K562 (cell line): Measurements from ENCODE around the gene PSMD13. TPM values are rescaled to one million over a fixed set of nuclear protein-coding genes. Genes with fewer than 3 reads are reported as not detected.

ENCODE experiments used
- ADNP ChIP-seq: fragments of 200-800 bp; sonication (Bioruptor generic); IDR thresholded peaks from 2 replicates; pipeline ENCODE4 v1.6.1; 2016; ENCODE audit warnings: missing genetic modification characterization, missing compliant biosample characterization
- ARHGAP35 ChIP-seq: fragments of 450-650 bp; IDR thresholded peaks from 2 replicates; pipeline ENCODE4 v1.6.1; 2018; ENCODE audit not compliant: partially characterized antibody
- BCL6 ChIP-seq: fragments of 250-450 bp; sonication (Bioruptor Pico); IDR thresholded peaks from 2 replicates; pipeline ENCODE4 v1.4.0; 2020
- BRCA1 ChIP-seq, 2 experiments: fragments of 450-650 bp in 1 of 2; sonication (generic) in 1 of 2; formaldehyde crosslinking in 1 of 2; IDR thresholded peaks; 2 replicates each; pipeline versions ENCODE4 v1.5.0 to v1.6.1; 2017 to 2020; ENCODE audit warnings: mild to moderate bottlenecking in 1 of 2, missing genetic modification reagents in 1 of 2
- CBFA2T2 ChIP-seq: fragments of 450-650 bp; conservative IDR thresholded peaks from 2 replicates; pipeline ENCODE4 v1.6.1; 2017; ENCODE audit warnings: mild to moderate bottlenecking
- CCAR2 ChIP-seq: fragments of 200-400 bp; formaldehyde crosslinking; IDR thresholded peaks from 2 replicates; pipeline ENCODE4 v1.6.1; 2017; ENCODE audit warnings: mild to moderate bottlenecking, low read depth, low read length
- CCNT2 ChIP-seq: IDR thresholded peaks from 2 replicates; pipeline ENCODE4 v1.6.1; 2011; ENCODE audit warnings: borderline replicate concordance, low read depth, mild to moderate bottlenecking, moderate library complexity, mixed read lengths, low read length; ENCODE audit not compliant: insufficient read length; ENCODE audit errors: extremely low read depth
- GTF3C2 ChIP-seq: IDR thresholded peaks from 3 replicates; pipeline ENCODE4 v1.6.1; 2011; ENCODE audit warnings: borderline replicate concordance, mild to moderate bottlenecking, moderate library complexity; ENCODE audit not compliant: insufficient read length; ENCODE audit errors: extremely low read depth
- MAFK ChIP-seq: IDR thresholded peaks from 2 replicates; pipeline ENCODE4 v1.6.1; 2011; ENCODE audit warnings: low read length, improper control_type of control experiment
- NCOA2 ChIP-seq, 2 experiments: fragments of 450-650 bp; IDR thresholded peaks; 2 replicates each; pipeline ENCODE4 v1.6.1; 2018; ENCODE audit warnings: mild to moderate bottlenecking in 2 of 2, moderate library complexity in 1 of 2; ENCODE audit not compliant: partially characterized antibody in 2 of 2
- NONO ChIP-seq, 2 experiments: fragments of 200-400 bp in 1 of 2; fragments of 450-650 bp in 1 of 2; formaldehyde crosslinking in 1 of 2; IDR thresholded peaks; 2 replicates each; pipeline ENCODE4 v1.6.1; 2017; ENCODE audit warnings: low read depth in 2 of 2, mild to moderate bottlenecking in 2 of 2, moderate library complexity in 2 of 2, low read length in 1 of 2
- RAD51 ChIP-seq: fragments of 450-650 bp; IDR thresholded peaks from 2 replicates; pipeline ENCODE4 v1.7.1; 2016; ENCODE audit warnings: low read depth, mild to moderate bottlenecking, borderline replicate concordance
- RBFOX2 ChIP-seq: fragments of 200-400 bp; formaldehyde crosslinking; IDR thresholded peaks from 2 replicates; pipeline ENCODE4 v1.6.1; 2017; ENCODE audit warnings: low read depth, mild to moderate bottlenecking, low read length, moderate library complexity
- RUNX1 ChIP-seq: sonication (generic); IDR thresholded peaks from 2 replicates; pipeline ENCODE4 v1.6.1; 2016; ENCODE audit warnings: antibody characterized with exemption, low read depth
- SMAD2 ChIP-seq: fragments of 150-350 bp; IDR thresholded peaks from 2 replicates; pipeline ENCODE4 v1.6.1; 2014; ENCODE audit warnings: low read depth, mild to moderate bottlenecking, low read length
- ZKSCAN3 ChIP-seq: fragments of 250-450 bp; sonication (Bioruptor Pico); IDR thresholded peaks from 2 replicates; pipeline ENCODE4 v1.4.0; 2020
- ZNF444 ChIP-seq: fragments of 250-450 bp; sonication (Bioruptor Pico); IDR thresholded peaks from 2 replicates; pipeline ENCODE4 v1.4.0; 2020; ENCODE audit warnings: mild to moderate bottlenecking, moderate library complexity
- ZNF57 ChIP-seq: fragments of 450-650 bp; formaldehyde crosslinking; IDR thresholded peaks from 2 replicates; pipeline ENCODE4 v1.4.0; 2020; ENCODE audit warnings: mild to moderate bottlenecking, moderate library complexity
- polyA plus RNA-seq, 8 experiments: library from polyadenylated mRNA; depleted of rRNA in 4 of 8; stranded (reverse) in 5 of 8; unstranded in 3 of 8; fragments of >200 nt; fragmentation: Nextera tagmentation in 2 of 8; fragmentation: Illumina TruSeq in 1 of 8; extraction: Ambion mirVana in 2 of 8; extraction: Trizol in 1 of 8; gene quantifications; 2 replicates each; pipeline versions ENCODE4 v1.2.1 to v1.2.3, GENCODE V29; 2011 to 2014; ENCODE audit warnings: inconsistent platforms in 1 of 8, missing spikeins in 1 of 8
- total RNA-seq, 7 experiments: library from RNA; depleted of rRNA in 6 of 7; stranded (reverse); fragments of >200 nt in 6 of 7; fragmentation: Illumina TruSeq in 2 of 7; extraction: Trizol in 2 of 7; gene quantifications; 2 replicates each; pipeline versions ENCODE4 v1.2.1 to v1.2.3, GENCODE V29; 2011 to 2021; ENCODE audit warnings: low replicate concordance in 1 of 7
- TF ChIP-seq, protein P1 (sequence below): IDR thresholded peaks from 2 replicates; pipeline ENCODE4 v1.6.1; 2012; ENCODE audit warnings: low read depth, low read length, improper control_type of control experiment, borderline replicate concordance
- TF ChIP-seq, protein P2 (sequence below): sonication (generic); formaldehyde crosslinking; IDR thresholded peaks from 2 replicates; pipeline ENCODE4 v1.8.0; 2023; ENCODE audit warnings: mild to moderate bottlenecking, missing genetic modification reagents
- TF ChIP-seq, protein P3 (sequence below): fragments of 250-450 bp; sonication (Bioruptor Pico); IDR thresholded peaks from 2 replicates; pipeline ENCODE4 v1.4.0; 2020

The PSMD13 gene
- total and polyA plus RNA-seq, 9 of the 15 experiments (the other 6 are each of a cell fraction or from before 2014, with no cell fraction given), result 185 to 383 (median 267) TPM

GRCh38 chr11:269146-269890 lies 32.5 kb downstream of the PSMD13 start (continued):
- TF ChIP-seq MAFK (peak; percentile 21), ARHGAP35 (no peak), RBFOX2 (peak; percentile 67), RUNX1 (no peak), CCAR2 (no peak), CBFA2T2 (peak; percentile 70), ZNF444 (CRISPR knock-in tag) (no peak), BCL6 (no peak), ZNF57 (CRISPR knock-in tag) (no peak), NONO (IDR thresholded peaks at IDR 0.05; ENCODE audit: low read depth in 2 of 2, low read length in 1 of 2) (peak in 1 of 2 experiments; percentile 17; a peak in 1 of 4 replicates), NCOA2 (IDR thresholded peaks at IDR 0.05; ENCODE audit: partially characterized antibody in 2 of 2) (no peak), GTF3C2 (no peak), SMAD2 (no peak), RAD51 (peak; percentile 95), BRCA1 (IDR thresholded peaks at IDR 0.05) (no peak), BRCA1 (CRISPR knock-in tag; IDR thresholded peaks at IDR 0.05) (no peak), CCNT2 (no peak), ZKSCAN3 (CRISPR knock-in tag) (no peak), ADNP (tag) (no peak; the same call in 1 of the 2 replicates)
- TF ChIP-seq, protein P1, sequence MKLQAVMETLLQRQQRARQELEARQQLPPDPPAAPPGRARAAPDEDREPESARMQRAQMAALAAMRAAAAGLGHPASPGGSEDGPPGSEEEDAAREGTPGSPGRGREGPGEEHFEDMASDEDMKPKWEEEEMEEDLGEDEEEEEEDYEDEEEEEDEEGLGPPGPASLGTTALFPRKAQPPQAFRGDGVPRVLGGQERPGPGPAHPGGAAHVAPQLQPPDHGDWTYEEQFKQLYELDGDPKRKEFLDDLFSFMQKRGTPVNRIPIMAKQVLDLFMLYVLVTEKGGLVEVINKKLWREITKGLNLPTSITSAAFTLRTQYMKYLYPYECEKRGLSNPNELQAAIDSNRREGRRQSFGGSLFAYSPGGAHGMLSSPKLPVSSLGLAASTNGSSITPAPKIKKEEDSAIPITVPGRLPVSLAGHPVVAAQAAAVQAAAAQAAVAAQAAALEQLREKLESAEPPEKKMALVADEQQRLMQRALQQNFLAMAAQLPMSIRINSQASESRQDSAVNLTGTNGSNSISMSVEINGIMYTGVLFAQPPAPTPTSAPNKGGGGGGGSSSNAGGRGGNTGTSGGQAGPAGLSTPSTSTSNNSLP, result no peak
- TF ChIP-seq, protein P2, sequence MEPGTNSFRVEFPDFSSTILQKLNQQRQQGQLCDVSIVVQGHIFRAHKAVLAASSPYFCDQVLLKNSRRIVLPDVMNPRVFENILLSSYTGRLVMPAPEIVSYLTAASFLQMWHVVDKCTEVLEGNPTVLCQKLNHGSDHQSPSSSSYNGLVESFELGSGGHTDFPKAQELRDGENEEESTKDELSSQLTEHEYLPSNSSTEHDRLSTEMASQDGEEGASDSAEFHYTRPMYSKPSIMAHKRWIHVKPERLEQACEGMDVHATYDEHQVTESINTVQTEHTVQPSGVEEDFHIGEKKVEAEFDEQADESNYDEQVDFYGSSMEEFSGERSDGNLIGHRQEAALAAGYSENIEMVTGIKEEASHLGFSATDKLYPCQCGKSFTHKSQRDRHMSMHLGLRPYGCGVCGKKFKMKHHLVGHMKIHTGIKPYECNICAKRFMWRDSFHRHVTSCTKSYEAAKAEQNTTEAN (CRISPR knock-in tag), result no peak
- TF ChIP-seq, protein P3, sequence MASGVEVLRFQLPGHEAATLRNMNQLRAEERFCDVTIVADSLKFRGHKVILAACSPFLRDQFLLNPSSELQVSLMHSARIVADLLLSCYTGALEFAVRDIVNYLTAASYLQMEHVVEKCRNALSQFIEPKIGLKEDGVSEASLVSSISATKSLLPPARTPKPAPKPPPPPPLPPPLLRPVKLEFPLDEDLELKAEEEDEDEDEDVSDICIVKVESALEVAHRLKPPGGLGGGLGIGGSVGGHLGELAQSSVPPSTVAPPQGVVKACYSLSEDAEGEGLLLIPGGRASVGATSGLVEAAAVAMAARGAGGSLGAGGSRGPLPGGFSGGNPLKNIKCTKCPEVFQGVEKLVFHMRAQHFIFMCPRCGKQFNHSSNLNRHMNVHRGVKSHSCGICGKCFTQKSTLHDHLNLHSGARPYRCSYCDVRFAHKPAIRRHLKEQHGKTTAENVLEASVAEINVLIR (CRISPR knock-in tag), result no peak
